Endodermal cell (in vitro differentiated cells): Measurements from ENCODE around the gene CNST. TPM values are rescaled to one million over a fixed set of nuclear protein-coding genes. Genes with fewer than 3 reads are reported as not detected.
A peak's percentile ranks its signal among the peaks of the same experiment; 100 is the strongest.

Source experiments
- DNase-seq: peaks from one replicate; pipeline ENCODE4 v3.0.0-alpha.2; 2017
- H3K27ac ChIP-seq: 2 replicates; pipeline ENCODE4 v1.5.1; 2013; ENCODE audit warnings: mild to moderate bottlenecking, low read depth, low read length, moderate library complexity
- H3K27me3 ChIP-seq: 2 replicates; pipeline ENCODE4 v1.6.1; 2013; ENCODE audit warnings: mild to moderate bottlenecking, low read length, moderate library complexity; ENCODE audit not compliant: insufficient read depth, control insufficient read depth, poor library complexity, severe bottlenecking
- H3K36me3 ChIP-seq: 2 replicates; pipeline ENCODE4 v1.7.0; 2013; ENCODE audit warnings: mild to moderate bottlenecking, low read length, moderate library complexity; ENCODE audit not compliant: control insufficient read depth, insufficient read depth
- H3K4me1 ChIP-seq: one replicate; pipeline ENCODE4 v1.7.0; 2013; ENCODE audit warnings: low read length; ENCODE audit not compliant: control insufficient read depth, insufficient read depth
- H3K4me3 ChIP-seq: 2 replicates; pipeline ENCODE4 v1.5.1; 2013; ENCODE audit warnings: mild to moderate bottlenecking, low read length, moderate library complexity
- H3K9ac ChIP-seq: 2 replicates; pipeline ENCODE4 v1.6.1; 2013; ENCODE audit warnings: mild to moderate bottlenecking, low read length, moderate library complexity; ENCODE audit not compliant: poor library complexity, severe bottlenecking; ENCODE audit errors: extremely low read depth
- H3K9me3 ChIP-seq: 2 replicates; pipeline ENCODE4 v1.6.1; 2013; ENCODE audit warnings: mild to moderate bottlenecking, low read length, moderate library complexity; ENCODE audit not compliant: control insufficient read depth
- H3K27ac Mint-ChIP-seq: 2 replicates; pipeline ENCODE4 v1.8.0; 2020; ENCODE audit warnings: mixed read lengths
- H3K27me3 Mint-ChIP-seq: 2 replicates; pipeline ENCODE4 v1.8.0; 2021; ENCODE audit warnings: mild to moderate bottlenecking, mixed read lengths; ENCODE audit not compliant: insufficient read depth
- H3K36me3 Mint-ChIP-seq: 2 replicates; pipeline ENCODE4 v1.8.0; 2020; ENCODE audit warnings: low read depth, mixed read lengths
- H3K4me1 Mint-ChIP-seq: 2 replicates; pipeline ENCODE4 v1.8.0; 2020; ENCODE audit warnings: mixed read lengths
- H3K4me3 Mint-ChIP-seq: 2 replicates; pipeline ENCODE4 v1.8.0; 2020; ENCODE audit warnings: mild to moderate bottlenecking, moderate library complexity, mixed read lengths
- H3K9me3 Mint-ChIP-seq: 2 replicates; pipeline ENCODE4 v1.8.0; 2020; ENCODE audit warnings: mild to moderate bottlenecking, mixed read lengths
- CTCF ChIP-seq: fragments of 200-600 bp; sonication (generic); conservative IDR thresholded peaks from 2 replicates; pipeline ENCODE4 v1.5.0; 2021; ENCODE audit warnings: antibody characterized with exemption, mild to moderate bottlenecking
- WGBS, 2 experiments: methylation state at CpG; one replicate each; pipeline versions ENCODE4 v1.1.5 to v1.1.7; 2013; ENCODE audit warnings: missing lambda C conversion rate in 2 of 2, mixed read lengths in 1 of 2; ENCODE audit not compliant: insufficient coverage in 1 of 2, insufficient read length in 1 of 2; 5-methylcytosine and 5-hydroxymethylcytosine counted together
- total RNA-seq, 2 donors: library from RNA; stranded (reverse); fragmentation: NEBNext Ultra II Directional in 1 of 2; extraction: Animal tissue kit (Norgen Biotek cat#: 25700) in 1 of 2; gene quantifications; 2 replicates in 1 of 2; 3 replicates in 1 of 2; pipeline ENCODE4 v1.2.1, GENCODE V29; 2021

CNST gene
- total RNA-seq, 2 donors from 2014 or later = 14.7 to 20.3 TPM

GRCh38 chr1:246526915-246527314, 39.3 kb upstream of the CNST start:
- Histone ChIP-seq H3K9ac (no peak overlapping the region), H3K36me3 (no peaks in the 10 kb centered on the region), H3K27me3 (no peaks in the 10 kb centered on the region), H3K9me3 (peaks cover 24% of the 10 kb centered on the region), H3K4me3 (no peak overlapping the region), H3K27ac (no peak overlapping the region), H3K4me1 (no peaks in the 10 kb centered on the region)
- Mint-ChIP-seq H3K27ac (no peak overlapping the region), H3K27me3 (peaks cover 11% of the 10 kb centered on the region), H3K36me3 (peaks cover 7% of the 10 kb centered on the region), H3K9me3 (peaks cover 28% of the 10 kb centered on the region), H3K4me3 (no peak overlapping the region), H3K4me1 (no peaks in the 10 kb centered on the region)
- no peak for TF ChIP-seq CTCF
- no peak for DNase-seq
- 80 to 86% methylated on average over 1 to 7 of the region's 7 CpGs for WGBS, 2 experiments

- no peaks in the 10 kb centered on the region for H3K27me3 ChIP-seq
- Mint-ChIP-seq H3K9me3 (peaks cover 31% of the 10 kb centered on the region), H3K4me3 (no peak overlapping the region), H3K27me3 (peaks cover 12% of the 10 kb centered on the region), H3K4me1 (no peaks in the 10 kb centered on the region), H3K27ac (no peak overlapping the region), H3K36me3 (peaks cover 7% of the 10 kb centered on the region)
- no peak overlapping the region for H3K9ac ChIP-seq
- H3K27ac ChIP-seq = no peak overlapping the region
- DNase-seq = peak; percentile 22
- H3K4me1 ChIP-seq = no peaks in the 10 kb centered on the region
- TF ChIP-seq CTCF = no peak
- no peak overlapping the region for H3K4me3 ChIP-seq
- peaks cover 30% of the 10 kb centered on the region for H3K9me3 ChIP-seq
- no peaks in the 10 kb centered on the region for H3K36me3 ChIP-seq
- 70 to 82% methylated on average over 2 to 5 of the region's 5 CpGs for WGBS, 2 experiments
These were observed 38.7 kb upstream of the CNST start for GRCh38 chr1:246527402-246528088.

- peak; percentile 38 for TF ChIP-seq CTCF
- H3K27ac ChIP-seq = no peak overlapping the region
- H3K4me1 ChIP-seq = peaks cover 3% of the 10 kb centered on the region
- no peak overlapping the region for H3K4me3 Mint-ChIP-seq
- peak; percentile 47 for DNase-seq
- H3K4me3 ChIP-seq = no peak overlapping the region
- H3K27me3 Mint-ChIP-seq = peaks cover 14% of the 10 kb centered on the region
- H3K36me3 Mint-ChIP-seq = peaks cover 7% of the 10 kb centered on the region
- 69 to 78% methylated on average over 4 to 8 of the region's 8 CpGs for WGBS, 2 experiments
- peaks cover 34% of the 10 kb centered on the region for H3K9me3 ChIP-seq
- H3K27me3 ChIP-seq = peaks cover 3% of the 10 kb centered on the region
- H3K27ac Mint-ChIP-seq = no peak overlapping the region
- no peaks in the 10 kb centered on the region for H3K36me3 ChIP-seq
- peaks cover 33% of the 10 kb centered on the region for H3K9me3 Mint-ChIP-seq
- H3K4me1 Mint-ChIP-seq = peaks cover 2% of the 10 kb centered on the region
- H3K9ac ChIP-seq = no peak overlapping the region
These were observed 37.1 kb upstream of the CNST start for GRCh38 chr1:246528933-246529731.
